A549 treated with RU486 at 1 μM for 4 hours (cell line): ENCODE results near the gene NHP2. TPM values are rescaled to one million over a fixed set of nuclear protein-coding genes. Genes with fewer than 3 reads are reported as not detected.

Experiments
- total RNA-seq: library from RNA; stranded (reverse); fragments of 200-300 nt; extraction: Qiagen RNA extraction; gene quantifications from 5 replicates; pipeline ENCODE4 v1.2.3, GENCODE V29; 2022; ENCODE audit warnings: low read depth

NHP2 gene
- 398 to 503 TPM (median 423 TPM) in 5 replicates for total RNA-seq

GRCh38 chr5:178153530-178154340 is at the start of gene NHP2:
Gene NHP2 (minus strand): TSS chr5:178153885. CDS start chr5:178153817, 68 bp downstream.

GRCh38 chr5:178187014-178187413 is 33.3 kb upstream of the NHP2 start, which contains the start of gene GMCL2:
Gene GMCL2 (minus strand): TSS chr5:178187371. CDS start chr5:178187299, 72 bp downstream.

GRCh38 chr5:178130576-178131445 is 22.9 kb downstream of the NHP2 start, which contains the start of gene RMND5B:
Gene RMND5B (plus strand): TSS chr5:178131014. CDS start chr5:178138120, 7,106 bp downstream.

GRCh38 chr5:178113141-178113787 is 40.4 kb downstream of the NHP2 start, which contains the start of gene N4BP3:
Gene N4BP3 (plus strand): TSS chr5:178113532. CDS start chr5:178119584, 6,052 bp downstream.

Other genes starting within 250 kb of the NHP2 start
- not detected in 5 replicates for gene PROP1, start 157.6 kb downstream of the NHP2 start, total RNA-seq
- 1.1 to 1.4 TPM (median 1.3 TPM) in 5 replicates for gene N4BP3, start 40.4 kb downstream of the NHP2 start, total RNA-seq
- gene RMND5B, start 22.9 kb downstream of the NHP2 start, total RNA-seq, result 18.8 to 29.5 TPM (median 26.2 TPM) in 5 replicates
- not detected in 5 replicates for gene GMCL2, start 33.5 kb upstream of the NHP2 start, total RNA-seq
- gene HNRNPAB, start 50.6 kb upstream of the NHP2 start, total RNA-seq, result 306 to 379 TPM (median 334 TPM) in 5 replicates
- gene PHYKPL, start 78.9 kb upstream of the NHP2 start, total RNA-seq, result 6.3 to 9.1 TPM (median 7.7 TPM) in 5 replicates